Lower lobe of right lung (tissue), 2 donors: ENCODE data around the gene NEMP1. TPM values are rescaled to one million over a fixed set of nuclear protein-coding genes. Genes with fewer than 3 reads are reported as not detected.

Experiments used
- ATAC-seq, 2 donors: fragments of 200-7000 bp; cut with Tn5 transposase; one replicate each; pipeline ENCODE4 v1.9.1; 2020 to 2022; ENCODE audit warnings: mild to moderate bottlenecking in 2 of 2, moderate library complexity in 2 of 2
- DNase-seq: peaks from one replicate; pipeline ENCODE4 v3.0.0-alpha.2; 2020
- H3K27ac ChIP-seq: fragments of 200-600 bp; one replicate; pipeline ENCODE4 v1.8.0; 2022
- H3K27me3 ChIP-seq: fragments of 200-600 bp; one replicate; pipeline ENCODE4 v1.8.0; 2022; ENCODE audit warnings: low read depth
- H3K36me3 ChIP-seq: fragments of 200-600 bp; one replicate; pipeline ENCODE4 v1.8.0; 2022; ENCODE audit warnings: mild to moderate bottlenecking
- H3K4me1 ChIP-seq: fragments of 200-600 bp; one replicate; pipeline ENCODE4 v1.8.0; 2022
- H3K4me3 ChIP-seq: fragments of 200-600 bp; one replicate; pipeline ENCODE4 v1.8.0; 2022; ENCODE audit warnings: mild to moderate bottlenecking
- H3K9me3 ChIP-seq: fragments of 200-600 bp; one replicate; pipeline ENCODE4 v1.8.0; 2022
- intact Hi-C: fragments of 100-400 bp; cut with DNase I; formaldehyde crosslinking; loops from one replicate; pipeline ENCODE4 v1.11.0; 2022
- total RNA-seq: library from RNA; stranded (reverse); fragmentation: NEBNext Ultra II Directional; extraction: Animal tissue kit (Norgen Biotek cat#: 25700); gene quantifications from one replicate; pipeline ENCODE4 v1.2.1, GENCODE V29; 2021
- TF ChIP-seq, protein P1 (sequence below): fragments of 200-600 bp; IDR thresholded peaks from one replicate; pipeline ENCODE4 v1.8.0; 2022; ENCODE audit warnings: antibody characterized with exemption, mild to moderate bottlenecking
- donor health status: DM: no; HTN: yes; CAD: no; lungs with severe emphysema.

The NEMP1 gene
- total RNA-seq, 1 donor from 2014 or later, result 19.1 TPM

DNA sequence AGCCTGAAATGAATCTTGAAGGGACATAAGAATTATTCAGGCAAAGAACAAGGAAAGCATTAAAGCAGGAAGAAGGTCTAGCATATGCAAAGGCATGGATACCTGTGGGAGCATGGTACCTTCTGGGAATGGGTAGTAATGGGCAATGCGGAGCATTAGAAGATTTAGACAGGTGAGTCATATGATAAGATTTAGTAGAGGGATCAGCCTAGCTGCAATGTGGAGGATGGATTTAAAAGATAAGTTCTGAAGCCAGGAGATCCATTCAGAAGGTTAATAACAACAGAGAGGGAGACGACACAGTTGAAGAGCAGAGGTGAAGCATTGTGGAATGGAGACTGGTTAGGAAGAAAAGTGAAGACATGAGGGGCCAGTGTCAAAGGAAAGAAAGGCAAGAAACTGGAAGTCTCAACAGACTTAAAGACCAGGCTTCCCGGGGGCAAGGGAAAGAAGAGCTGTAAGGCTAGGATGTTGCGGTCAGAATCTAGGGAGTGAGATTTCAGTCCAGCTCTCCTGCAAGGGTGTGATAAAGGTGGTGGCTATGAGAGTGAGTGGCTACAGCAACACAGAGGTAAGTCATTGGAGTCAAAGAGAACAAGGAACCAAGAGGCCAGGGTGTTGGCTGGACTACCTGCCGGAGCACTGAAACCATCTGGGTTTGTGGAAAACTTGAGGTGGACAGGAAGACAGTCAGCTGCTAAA, 38.1 kb upstream of the NEMP1 start:
- no peaks in the 10 kb centered on the region for H3K9me3 ChIP-seq
- H3K36me3 ChIP-seq, result no peaks in the 10 kb centered on the region
- H3K4me1 ChIP-seq, result peaks cover 14% of the 10 kb centered on the region
- no peak overlapping the region for H3K27ac ChIP-seq
- H3K27me3 ChIP-seq, result no peaks in the 10 kb centered on the region
- DNase-seq (no peak), ATAC-seq (no peak)
- no peak overlapping the region for H3K4me3 ChIP-seq
- TF ChIP-seq, protein P1, sequence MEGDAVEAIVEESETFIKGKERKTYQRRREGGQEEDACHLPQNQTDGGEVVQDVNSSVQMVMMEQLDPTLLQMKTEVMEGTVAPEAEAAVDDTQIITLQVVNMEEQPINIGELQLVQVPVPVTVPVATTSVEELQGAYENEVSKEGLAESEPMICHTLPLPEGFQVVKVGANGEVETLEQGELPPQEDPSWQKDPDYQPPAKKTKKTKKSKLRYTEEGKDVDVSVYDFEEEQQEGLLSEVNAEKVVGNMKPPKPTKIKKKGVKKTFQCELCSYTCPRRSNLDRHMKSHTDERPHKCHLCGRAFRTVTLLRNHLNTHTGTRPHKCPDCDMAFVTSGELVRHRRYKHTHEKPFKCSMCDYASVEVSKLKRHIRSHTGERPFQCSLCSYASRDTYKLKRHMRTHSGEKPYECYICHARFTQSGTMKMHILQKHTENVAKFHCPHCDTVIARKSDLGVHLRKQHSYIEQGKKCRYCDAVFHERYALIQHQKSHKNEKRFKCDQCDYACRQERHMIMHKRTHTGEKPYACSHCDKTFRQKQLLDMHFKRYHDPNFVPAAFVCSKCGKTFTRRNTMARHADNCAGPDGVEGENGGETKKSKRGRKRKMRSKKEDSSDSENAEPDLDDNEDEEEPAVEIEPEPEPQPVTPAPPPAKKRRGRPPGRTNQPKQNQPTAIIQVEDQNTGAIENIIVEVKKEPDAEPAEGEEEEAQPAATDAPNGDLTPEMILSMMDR, result no peak
- intact Hi-C loops, result no loop called here

DNA sequence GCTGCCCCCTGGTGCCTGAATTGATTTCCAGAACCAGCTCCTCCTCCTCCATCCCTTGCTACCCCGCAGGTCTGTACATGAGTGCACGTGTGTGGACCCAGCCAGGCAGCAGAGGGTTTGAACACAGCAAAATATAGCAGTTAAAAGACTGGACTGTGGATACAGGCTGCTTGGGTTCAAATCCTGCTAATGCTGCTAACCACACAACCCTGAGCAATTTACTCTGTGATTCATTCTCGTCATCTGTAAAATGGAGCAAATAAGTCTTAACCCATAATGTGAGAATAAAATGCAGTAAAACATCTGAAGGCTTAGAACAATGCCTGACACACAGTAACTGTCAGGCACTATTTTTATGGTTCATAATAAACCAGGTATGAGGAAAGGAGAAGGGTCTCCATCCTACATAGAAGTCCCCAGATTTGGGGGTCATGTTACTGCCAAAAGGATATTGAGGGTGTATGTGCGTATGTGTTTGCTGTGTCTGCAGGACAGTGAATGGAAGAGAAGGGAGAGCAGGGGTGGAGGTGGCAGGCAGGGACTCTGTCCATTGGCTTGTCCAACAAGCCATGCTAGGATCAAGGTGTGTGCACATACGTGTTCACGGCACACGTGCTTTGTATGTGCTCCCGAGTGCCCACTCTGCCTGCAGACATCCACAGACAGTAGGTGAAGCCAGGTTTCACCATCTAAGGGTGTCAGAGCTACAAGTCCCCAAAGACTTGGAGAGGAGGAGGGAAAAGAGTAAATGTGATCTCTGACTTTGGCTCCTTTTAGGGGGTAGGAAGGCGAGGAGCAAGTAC, 34.1 kb upstream of the NEMP1 start:
- no peak for ATAC-seq
- no peak for DNase-seq
- no peaks in the 10 kb centered on the region for H3K27me3 ChIP-seq
- peaks cover 9% of the 10 kb centered on the region for H3K36me3 ChIP-seq
- intact Hi-C loops, result no loop called here
- TF ChIP-seq, protein P1, result peak; percentile 88
- peaks cover 33% of the 10 kb centered on the region for H3K4me1 ChIP-seq
- H3K4me3 ChIP-seq, result peak overlapping the region; percentile 95
- H3K9me3 ChIP-seq, result no peaks in the 10 kb centered on the region
- H3K27ac ChIP-seq, result peak overlapping the region; percentile 100

DNA sequence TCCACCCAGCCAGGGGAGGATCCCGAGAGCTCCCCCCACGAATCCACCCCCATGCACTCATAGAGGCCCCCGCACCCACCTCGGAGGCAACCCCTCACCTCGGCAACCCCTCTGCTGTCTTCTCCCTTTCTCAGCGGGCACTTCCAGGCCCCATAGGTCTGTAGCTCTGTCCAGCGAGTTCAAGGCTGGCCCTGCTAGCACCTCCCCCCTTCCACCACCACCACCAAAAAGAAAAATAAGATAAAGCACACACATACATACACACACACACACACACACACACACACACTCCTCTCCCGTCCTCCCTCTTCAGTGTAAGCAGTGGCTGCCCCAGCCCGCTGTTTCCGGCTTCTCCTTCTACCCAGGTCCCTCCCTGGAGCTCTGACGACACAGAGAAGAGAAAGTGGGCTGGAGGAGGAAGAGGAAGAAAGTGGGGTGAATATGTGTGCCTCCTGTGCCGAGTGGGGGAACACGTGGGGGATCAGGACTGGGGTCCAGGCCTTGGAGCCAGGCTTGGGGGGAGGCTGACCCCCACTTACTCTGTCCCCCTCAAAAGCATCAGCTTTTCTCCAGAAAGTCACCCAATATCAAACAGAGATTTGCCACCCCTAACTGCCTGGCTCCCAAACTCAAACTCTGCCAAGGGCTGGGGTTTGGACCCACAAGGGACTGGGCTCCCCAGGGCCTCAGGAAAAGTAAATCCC, 32.6 kb upstream of the NEMP1 start, which contains the start of gene STAT6:
TSS of gene STAT6 (minus strand) at position 332 of the 704 bp plus-strand sequence. CDS start 3,084 bp downstream, outside the sequence.
- ATAC-seq, result peak; percentile 88 to 90
- Histone ChIP-seq H3K4me3 (peak within 1 kb of the TSS; percentile 95), H3K27me3 (no peaks in the 10 kb centered on the region), H3K4me1 (peaks cover 39% of the 10 kb centered on the region), H3K36me3 (peaks cover 24% of the 10 kb centered on the region), H3K27ac (peak within 1 kb of the TSS; percentile 100), H3K9me3 (no peaks in the 10 kb centered on the region)
- intact Hi-C loops, result no loop called here
- DNase-seq, result peak; percentile 92
- TF ChIP-seq, protein P1, result no peak

DNA sequence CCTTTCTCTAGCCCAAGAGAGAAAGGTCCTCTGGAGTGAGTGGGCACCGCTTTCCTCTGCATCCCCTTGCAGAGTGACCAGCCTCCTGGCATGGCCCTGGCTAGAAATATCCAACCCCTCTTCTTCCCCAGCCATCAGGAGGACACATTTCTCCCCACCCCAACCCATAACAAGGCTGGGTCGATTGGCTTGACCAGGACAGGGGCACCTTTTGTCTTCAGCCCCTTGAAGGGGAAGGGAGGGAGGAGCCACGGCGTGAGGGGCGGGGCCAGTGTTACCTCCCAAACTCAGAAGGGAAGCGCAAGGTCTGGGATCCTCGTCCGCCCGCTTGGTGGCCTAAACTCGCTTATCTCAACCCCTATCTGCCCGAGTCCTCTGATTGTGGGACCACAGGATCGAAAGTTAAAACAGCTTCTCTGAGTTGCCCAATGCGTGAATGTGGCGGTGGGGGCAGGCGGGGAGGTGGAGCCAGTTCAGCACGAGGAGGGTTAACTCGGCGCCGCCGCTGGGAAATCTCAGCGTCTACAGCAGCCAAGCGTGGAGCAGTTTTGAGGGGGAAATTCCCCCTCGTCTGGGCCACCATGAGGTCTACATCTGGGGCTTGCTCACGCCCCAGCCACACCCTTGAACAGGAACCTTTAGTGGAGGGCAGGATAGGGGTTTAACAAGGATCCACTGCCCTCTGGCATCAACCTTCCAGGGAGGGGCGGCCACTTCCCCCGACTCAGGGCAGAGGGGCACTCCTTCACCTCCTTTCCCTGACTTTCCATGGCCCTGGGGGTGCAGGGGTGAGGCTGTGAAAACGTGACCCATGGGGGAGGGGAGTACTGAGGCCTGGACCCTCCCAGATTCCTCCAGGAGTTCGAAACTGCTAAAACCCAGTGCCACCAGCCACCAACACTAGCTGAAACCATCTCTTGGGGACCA, 31.8 kb upstream of the NEMP1 start:
- peaks cover 39% of the 10 kb centered on the region for H3K4me1 ChIP-seq
- H3K36me3 ChIP-seq, result peaks cover 32% of the 10 kb centered on the region
- peak overlapping the region; percentile 95 for H3K4me3 ChIP-seq
- no peaks in the 10 kb centered on the region for H3K9me3 ChIP-seq
- ATAC-seq, result peak; percentile 13 to 51
- DNase-seq, result peak; percentile 84
- intact Hi-C loops, result no loop called here
- H3K27me3 ChIP-seq, result no peaks in the 10 kb centered on the region
- TF ChIP-seq, protein P1, result no peak
- H3K27ac ChIP-seq, result peak overlapping the region; percentile 100
